CD4-positive, alpha-beta T cell treated with Interleukin-4 for 1 hour (primary cell): Measurements from ENCODE around the gene TMEM121.
A peak's percentile ranks its signal among the peaks of the same experiment; 100 is the strongest.

Experiments used
- DNase-seq, 2 donors: peaks; one replicate each; pipeline ENCODE4 v3.0.0-alpha.2; 2020 to 2022

The TMEM121 gene

DNA sequence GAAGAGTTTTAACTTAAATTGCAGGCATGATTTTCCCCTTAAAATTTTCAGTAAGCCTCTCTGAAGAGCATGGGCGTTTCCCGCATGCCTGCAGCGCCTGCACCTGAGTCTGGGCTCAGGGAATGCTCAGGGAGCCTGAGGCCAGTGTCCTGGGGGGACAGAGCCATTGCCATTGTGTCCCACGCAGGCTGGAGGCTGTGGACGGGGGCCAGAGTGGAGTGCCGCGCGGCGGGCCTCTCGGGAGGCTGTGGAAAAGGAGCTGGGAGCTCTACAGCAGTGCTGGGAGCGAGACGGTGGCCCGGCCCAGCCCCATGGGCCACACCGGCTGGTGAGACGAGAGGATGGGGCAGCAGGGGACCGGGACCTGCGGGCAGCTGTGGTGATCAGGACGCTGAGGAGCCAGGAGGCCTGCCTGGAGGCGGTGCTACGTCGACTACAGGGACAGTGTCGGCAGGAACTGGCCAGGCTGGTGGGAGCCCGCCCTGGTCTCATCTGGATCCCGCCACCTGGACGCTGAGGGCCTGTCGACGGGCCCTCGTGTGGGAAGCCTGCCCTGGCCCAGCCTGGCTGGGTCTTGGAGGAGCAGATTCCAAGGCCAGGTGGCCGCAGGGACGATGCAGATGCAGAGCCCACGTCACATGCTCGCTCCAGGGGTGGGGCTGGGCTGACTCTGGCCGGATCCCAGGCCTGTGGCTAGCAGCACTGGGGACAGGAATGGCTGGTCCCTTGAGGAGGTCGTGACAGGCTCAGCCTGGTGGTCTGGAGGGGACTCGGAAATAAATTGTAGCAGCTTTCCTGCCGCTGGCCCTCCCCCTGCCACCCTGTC, 27.7 kb upstream of the TMEM121 start:
- no peak for DNase-seq

DNA sequence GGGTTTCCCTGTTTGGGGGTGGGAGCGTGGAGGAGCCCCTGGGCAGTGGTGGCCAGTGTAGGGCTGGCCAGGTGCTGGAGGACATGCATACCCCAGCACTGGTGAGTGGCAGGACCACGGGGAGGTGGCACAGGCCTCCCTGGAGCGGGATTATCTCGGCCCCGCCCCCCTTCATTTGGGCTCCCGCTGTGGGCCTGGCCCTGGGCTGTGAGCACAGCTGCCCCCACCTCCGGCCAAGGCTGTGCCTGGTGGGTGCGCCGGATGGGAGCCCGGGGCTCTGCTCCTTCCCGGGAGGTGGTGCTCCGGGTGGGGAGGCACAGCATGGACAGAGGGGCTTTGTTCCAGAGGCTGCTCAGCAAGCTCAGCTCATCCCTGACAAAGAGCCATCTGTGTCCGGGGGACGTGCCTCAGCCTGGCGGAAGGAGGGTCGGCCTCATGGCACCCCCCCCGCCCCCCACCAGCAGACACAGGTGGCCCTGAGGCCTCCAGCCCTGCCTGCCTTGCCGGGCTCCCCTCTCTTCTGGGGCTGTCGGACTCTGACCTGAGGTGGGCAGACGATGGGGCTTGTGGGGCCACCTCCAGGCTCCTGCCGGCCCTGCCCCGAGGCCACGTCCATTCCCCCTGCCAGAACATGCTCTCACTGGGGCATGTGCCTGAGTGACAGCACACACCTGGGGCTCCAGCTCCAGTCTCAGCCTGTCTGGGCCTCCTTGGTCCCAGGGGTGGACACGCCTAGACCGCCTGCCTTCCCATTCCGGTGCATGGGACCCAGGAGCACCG, 26.9 kb upstream of the TMEM121 start:
- no peak for DNase-seq

DNA sequence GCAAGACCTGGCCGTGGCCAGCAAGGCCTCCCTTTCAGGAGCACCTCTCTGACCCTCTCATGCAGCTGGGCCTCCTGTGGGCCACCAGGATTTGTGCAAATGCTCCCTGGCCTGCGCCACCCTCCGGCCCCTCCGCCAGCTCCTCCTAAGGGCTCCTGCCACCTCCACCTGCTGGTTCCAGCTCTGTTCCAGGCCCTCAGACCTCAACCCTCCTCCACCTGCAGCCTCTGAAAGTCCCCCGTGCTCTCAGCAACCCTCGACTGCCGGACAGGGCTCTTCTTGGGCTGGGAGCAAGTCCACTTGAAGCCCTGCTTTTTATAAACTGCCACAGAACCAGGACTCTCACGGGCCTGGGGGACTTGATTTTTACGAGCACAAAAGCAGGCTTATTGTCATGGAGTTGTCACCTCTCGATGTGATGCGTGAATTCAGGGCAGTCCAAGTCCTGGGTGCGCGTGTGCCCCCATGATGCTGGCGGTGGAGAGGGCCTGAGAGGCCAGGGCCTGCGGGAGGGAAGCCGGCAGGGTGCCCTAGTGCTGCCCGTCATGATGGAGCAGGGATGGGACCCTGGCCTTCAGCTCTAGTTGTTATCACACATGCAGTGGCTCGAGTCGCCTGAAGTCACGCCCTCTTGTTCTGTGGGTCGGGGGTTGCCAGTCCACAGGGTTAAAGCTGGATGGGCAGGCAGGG, 26.2 kb upstream of the TMEM121 start:
- DNase-seq: peak in 1 of 2 donors; percentile 24

DNA sequence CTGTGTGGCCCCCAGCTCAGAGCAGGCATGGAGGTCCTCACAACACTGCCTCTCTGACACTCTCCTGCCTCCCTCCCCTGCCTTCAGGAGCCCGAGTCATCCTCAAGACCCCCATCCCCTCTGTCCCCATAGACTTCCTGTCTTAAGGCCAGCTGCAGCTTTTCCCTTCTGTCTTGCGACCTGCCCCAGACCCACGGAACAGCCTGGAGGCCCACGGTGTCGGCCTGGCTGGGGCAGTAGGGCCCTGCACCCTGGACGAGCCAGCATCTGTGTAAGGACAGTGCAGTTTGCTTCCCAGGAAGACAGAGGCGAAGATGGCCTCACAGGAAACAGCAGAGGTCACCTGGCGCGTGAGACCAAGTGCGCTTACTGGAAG, 25.7 kb upstream of the TMEM121 start:
- no peak for DNase-seq

DNA sequence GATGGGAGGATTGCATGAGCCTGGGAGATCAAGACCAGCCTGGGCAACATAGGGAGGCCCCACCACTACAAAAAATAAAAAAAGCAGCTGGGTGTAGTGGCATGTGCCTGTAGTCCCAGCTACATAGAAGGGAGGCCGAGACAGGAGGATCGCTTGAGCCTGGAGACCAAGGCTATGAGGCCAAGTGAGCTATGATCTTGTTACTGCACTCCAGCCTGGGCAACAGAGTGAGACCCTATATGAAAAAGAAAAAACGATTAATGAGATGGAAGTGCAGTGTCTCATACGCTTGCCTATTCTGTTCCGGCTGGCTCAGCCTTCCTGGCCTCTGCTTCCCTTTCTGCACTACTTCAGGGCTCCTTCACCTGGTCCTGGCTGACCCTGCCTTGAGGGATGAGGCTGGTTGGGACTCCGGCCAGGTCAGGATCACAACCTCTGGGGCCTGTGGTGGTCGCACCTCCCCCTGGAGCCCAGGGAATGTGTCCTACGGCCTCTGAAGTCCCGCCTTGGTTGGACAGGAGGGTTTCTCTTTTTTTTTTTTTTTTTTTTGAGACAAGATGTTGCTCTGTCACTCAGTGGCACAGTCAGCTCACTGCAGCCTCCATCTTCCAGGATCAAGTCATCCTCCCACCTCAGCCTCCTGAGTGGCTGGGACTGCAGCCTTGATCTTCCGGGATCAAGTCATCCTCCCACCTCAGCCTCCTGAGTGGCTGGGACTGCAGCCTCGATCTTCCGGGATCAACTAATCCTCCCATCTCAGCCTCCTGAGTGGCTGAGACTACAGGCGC, 24.7 kb upstream of the TMEM121 start:
- DNase-seq: no peak

DNA sequence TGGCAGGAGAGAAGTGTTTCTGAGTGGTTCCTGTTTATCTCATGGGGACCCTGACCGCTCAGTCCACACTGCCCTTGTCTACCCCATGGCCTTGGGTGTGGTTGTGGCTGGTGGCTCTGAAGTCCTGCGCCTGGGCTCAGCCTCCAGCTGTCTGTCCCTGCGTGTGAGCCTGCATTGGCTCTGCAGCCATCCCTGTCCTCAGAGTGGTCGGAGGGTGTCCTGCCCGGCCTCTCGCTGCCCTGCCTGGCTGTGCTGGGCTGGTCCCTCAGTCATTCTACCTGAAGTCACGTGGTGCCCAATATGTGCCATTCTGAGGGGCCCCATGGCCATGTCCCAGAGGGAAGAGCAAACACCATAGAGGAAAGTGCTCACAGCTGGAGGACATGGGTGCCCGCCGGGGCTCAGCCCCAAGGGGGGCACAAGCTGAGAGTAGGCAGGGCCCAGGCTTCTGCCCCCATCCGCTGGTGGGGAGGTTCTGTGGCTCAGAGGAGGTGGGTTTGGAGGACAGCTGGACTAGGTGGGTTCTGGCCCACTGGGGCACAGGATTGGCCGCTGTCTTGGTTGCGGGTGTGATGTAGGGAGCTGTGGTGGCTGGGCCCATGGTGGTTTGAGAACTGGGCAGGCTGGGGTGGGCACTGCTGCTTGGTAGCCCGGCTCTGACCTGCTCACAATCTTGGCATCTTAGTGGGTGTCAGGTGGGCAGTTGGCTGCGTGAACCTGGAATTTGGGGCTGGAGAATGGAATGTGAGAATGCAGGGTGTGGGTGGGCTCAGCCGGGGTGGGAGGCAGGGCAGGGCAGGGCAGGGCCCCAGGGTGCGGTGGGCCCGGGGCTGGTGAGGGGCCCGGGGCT, 23.7 kb upstream of the TMEM121 start:
- no peak for DNase-seq

DNA sequence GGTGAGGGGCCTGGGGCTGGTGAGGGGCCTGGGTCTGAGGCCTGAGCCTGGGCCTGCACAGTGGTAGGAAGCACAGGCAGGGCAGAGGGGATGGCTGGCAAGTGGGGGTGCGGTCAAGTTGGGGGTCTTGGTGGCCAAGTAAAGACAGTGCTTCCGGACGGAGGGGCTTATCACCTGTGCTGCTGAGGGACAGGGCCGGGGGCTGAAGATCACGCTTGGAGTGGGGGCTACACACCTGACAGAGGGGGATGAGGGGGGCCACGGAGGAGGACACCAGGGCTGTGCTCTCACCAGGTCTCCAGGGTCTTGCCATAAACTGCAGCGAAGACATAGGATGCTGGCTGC, 23.1 kb upstream of the TMEM121 start:
- DNase-seq: no peak

DNA sequence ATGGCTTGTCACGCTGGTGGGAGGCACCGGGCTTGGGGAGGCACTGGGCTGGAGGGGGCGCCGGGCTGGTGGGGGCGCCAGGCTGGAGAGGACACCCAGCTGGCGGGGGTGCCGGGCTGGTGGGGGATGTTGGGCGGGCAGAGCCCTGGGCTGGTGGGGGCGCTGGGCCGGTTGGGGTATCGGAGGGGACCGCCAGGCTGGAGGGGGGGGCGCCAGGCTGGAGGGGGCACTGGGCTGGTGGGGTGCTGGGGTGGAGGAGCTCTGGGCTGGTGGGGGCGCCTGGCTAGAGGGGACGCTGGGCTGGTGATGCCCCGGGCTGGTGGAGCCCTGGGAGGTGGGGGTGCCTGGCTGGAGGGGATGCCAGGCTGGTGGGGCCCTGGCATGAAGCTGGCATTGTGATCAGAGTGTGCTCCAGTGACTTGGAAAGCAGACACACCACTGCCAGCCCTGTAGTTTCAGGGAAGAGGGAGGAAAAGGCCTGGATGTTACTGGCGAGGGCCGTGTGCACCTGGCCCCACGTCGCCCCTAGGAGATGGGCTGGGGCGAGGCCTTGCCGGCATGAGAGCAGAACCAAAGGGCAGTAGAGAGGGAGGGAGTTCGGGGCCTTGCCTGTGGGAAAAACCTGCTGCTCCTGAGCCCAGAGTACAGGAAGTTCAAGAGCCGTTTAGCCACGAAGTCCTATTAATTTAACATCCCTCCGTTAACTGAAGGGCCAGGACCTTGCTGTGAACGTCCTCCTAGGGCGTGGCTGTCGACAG, 22.3 kb upstream of the TMEM121 start:
- peak in 1 of 2 donors; percentile 22 for DNase-seq

DNA sequence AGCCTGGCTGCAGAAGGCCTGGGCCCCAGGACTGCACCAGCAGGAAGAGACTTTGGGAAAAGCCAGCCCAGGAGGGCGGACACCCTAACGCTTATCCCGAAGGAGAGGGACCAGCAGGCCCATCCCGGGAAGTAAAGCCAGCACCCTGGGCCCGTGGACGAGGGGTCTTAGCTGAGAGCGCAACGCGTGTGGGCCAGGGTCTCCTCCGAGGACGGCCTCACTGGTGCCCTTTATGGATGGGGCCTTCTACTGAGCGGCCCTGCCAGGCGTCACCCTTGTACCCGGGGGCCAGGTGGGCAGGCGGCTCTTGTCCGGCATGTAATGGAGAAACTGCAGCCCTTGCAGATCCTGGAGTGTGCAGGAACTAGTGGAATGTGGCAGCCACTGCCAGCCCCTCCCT, 21.3 kb upstream of the TMEM121 start:
- DNase-seq: no peak

DNA sequence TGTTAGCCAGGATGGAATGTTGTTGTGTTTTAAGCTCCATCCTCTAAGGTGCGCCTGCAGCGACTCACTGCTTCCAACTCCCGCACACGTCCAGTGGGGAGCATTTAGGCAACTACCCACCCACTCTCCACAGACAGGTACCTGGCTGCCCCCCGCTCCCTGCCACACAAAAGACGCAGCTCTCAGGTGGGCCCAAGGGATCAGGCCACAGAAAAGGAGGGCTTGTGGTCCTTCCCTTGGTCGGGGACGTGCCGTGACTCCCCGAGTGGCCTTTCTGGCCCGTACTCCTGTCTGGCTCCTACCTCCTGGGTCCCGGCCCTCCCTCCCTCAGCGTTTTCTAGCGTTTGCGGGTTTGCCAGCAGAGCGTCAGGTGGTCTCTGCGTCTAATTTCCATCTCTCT, 19.1 kb upstream of the TMEM121 start:
- no peak for DNase-seq

DNA sequence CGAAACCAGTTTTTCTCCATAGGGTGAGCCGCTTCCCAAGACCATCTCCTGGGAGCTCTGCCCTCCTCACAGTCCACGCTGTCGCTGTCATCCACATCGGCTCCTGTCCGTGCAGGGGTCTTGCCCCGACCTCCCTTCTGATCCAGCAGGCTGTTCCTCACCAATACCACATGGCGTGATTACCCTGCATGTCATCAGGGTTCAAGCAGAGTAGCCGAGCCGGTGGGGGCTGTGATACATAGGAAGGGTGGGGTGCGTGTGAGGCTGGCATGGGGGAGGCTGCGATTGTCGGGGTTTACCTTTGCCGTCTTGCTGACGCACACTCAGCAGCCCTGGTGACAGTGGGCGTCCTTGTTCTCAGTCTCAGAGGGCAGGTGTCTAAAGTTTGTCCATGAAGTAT, 18.3 kb upstream of the TMEM121 start:
- no peak for DNase-seq

DNA sequence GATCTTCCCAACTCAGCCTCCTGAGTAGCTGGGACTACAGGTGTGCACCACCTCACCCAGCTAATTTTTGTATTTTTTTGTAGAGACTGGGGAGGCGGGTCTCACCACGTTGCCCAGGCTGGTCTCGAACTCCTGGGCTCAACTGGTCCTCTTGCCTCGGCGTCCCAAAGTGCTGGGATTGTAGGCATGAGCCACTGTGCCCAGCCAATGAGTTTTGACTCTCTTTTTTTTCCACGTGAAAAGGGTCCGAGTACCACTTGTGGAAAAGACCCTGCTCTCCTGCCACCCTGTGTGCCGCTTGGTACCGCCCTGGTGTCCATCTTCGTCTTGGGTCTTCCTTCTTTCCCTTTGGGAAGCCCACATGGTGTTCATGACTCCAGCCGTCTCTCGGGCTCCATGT, 17.8 kb upstream of the TMEM121 start:
- DNase-seq: no peak

DNA sequence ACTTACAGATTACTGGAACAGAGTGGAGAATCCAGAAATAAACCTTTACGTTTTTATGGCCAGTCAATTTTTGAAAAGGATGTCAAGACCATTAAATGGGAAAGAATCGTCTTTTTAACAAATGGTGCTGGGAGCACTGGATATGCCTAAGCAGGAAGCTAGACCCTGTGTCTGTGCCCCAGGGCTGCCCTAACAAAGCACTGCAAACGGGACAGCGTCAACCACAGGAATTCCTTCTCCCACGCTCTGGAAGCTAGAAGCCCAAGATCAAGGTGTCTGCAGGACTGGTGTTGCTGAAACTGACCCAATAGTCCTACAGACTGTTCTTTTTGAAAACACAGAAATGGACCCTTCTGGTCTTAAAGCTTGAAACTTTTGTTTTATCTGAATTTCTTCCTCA, 9.3 kb upstream of the TMEM121 start:
- no peak for DNase-seq

DNA sequence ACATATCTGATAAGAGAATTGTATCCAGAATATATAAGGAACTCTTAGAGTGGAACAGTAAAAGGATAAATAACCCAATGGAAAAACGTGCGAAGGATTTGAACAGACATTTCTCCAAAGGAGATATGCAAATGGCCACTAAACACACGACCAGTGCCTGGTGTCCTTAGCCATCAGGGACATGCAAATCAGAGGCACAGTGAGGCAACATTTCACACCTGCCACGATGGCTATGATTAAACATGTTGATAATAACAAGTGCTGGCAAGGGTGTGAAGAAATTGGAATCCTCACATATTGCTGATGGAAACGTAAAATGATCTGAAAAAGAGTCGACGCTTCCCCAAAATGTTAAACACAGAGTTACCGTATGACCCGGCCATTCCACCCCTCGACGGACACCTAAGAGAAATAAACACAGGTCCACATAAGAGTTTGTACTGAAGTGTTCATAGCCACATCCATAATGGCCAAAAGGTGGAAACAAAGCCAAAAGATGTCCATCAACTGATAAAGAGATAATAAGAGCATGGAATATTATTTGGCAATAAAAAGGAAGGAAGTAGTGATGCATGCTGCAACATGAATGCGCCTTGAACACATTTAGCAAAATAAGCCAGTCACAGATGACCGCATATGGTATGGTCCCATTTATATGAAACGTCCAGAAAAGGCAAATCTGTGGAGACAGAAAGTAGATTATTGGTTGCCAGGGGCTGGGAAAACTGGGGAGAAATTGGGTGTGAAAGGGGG, 6.3 kb upstream of the TMEM121 start:
- DNase-seq: no peak

DNA sequence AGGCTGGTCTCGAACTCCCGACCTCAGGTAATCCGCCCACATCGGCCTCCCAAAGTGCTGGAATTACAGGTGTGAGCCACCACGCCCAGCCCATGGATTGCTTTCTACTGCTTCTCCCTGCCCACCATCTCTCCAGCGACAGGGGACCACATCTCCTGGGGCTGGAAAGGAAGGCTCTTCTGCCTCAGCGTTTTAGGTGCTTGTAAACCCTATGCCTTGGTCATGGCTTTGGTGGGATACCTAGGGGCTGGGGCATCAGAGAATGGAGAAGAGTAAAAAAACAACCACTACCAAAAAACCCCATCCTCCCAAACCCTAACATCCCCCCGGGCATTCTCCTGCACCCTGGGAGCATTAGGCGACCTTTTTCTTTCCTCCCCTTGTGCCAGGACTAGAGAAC, 1.1 kb upstream of the TMEM121 start:
- no peak for DNase-seq

DNA sequence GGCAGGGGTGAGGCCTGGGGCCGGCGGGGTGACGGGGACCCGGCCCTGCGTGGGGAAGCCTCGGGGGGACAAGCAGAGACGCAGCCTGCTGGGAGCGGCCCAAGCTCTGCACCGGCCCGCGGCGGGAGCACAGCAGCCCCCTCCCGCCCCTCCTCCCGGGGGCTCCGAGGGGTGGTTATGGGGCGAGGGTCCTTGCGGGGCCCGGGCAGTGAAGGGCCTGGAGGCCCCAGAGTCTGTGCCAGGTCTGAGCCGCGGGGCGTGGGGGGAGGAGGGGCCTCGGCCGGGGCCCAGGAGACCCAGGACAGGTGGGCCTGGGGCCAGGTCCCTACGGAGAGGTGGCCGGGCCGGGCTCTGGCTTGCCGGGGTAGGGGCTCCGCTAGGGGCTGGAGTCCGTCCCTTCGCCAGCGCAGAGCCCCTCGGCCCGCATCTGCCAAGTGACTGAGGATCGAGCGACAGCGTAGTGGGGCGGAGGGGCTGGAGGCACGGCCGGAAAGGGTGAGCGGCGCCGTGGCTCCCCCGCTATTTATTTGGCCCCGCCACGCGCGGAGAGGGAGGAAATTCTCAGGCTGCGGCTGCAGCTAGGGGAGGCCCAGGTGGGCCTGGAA, 495 bp downstream of the TMEM121 start:
- no peak for DNase-seq

DNA sequence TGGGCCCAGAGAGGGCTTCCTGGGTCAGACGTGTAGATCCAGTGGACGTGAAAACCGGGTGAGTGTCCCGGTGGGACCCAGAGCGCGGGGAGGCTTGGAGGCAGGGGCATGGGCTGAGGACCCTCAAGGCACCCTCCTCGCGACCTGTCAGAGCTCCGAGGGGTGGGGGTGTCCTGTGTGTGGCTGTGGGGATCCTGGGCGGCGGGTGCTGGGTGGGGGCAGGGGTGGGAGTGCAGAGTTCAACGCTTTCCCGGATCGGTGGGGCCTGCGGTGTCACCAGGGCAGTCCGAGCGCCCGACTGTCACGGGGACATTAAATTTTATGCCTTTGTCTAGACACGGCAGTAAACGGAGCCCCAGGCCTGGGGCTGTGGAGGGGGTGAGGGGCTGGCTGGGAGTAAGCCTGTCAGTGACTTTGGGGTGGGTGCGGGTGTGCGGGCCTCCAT, 1.0 kb downstream of the TMEM121 start:
- DNase-seq: no peak

DNA sequence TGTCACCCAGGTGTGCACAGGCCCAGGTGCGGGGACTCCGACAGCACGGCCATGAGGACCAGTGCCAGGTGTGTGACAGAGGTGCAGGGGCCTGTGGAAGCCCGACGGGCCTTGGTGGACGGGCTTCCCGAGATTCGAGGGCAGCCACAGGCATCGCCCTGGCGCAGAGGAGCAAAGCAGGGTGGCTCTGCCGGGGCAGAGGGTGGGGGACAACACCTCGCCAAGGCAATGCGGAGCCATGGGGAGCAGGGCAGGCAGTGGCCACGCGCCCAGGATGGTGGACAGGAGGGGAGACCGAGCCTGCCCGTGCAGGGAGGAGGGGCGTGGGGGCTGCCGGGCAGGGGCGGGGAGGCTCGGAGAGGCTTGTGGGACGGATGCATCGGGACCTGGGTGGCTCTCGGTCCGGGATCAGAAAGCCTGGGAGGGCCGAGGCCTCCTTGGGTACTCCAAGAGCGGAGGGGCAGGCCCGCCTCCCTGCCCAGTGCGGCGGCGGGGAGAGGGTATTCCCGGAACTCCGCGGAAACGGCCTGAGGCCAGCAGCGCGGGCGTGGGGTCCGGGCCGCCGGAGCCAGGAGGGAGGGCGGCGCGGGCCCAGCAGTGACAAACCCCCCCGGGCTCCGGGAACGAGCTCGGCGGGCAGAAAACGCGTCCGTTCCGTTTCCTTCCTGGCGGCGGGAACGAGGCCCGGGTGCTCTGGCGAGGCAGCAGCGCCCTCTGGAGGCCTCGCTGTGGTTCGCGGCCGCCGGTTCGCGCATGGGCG, 1.6 kb downstream of the TMEM121 start:
- DNase-seq: peak; percentile 76 to 83
